HepG2 (cell line): Measurements from ENCODE around the gene NPHP4.

Experiments
- ELF4 ChIP-seq: sonication (generic); formaldehyde crosslinking; IDR thresholded peaks from 2 replicates; pipeline ENCODE4 v1.5.0; 2020; ENCODE audit warnings: missing genetic modification reagents, mild to moderate bottlenecking, moderate library complexity, borderline replicate concordance
- EZH2 ChIP-seq: conservative IDR thresholded peaks from 2 replicates; pipeline ENCODE4 v1.6.1; 2012; ENCODE audit warnings: mild to moderate bottlenecking, low read depth, low read length, moderate library complexity
- GTF2F1 ChIP-seq: fragments of 150-350 bp; IDR thresholded peaks from 2 replicates; pipeline ENCODE4 v1.6.1; 2014; ENCODE audit warnings: low read length
- RAD21 ChIP-seq: fragments of 450-650 bp; formaldehyde crosslinking; IDR thresholded peaks from 2 replicates; pipeline ENCODE4 v1.5.0; 2020; ENCODE audit warnings: mild to moderate bottlenecking
- TF ChIP-seq, protein P1 (sequence below), 2 experiments: sonication (generic) in 1 of 2; formaldehyde crosslinking in 1 of 2; IDR thresholded peaks; 2 replicates each; pipeline versions ENCODE4 v1.5.1 to v1.6.1; 2011 to 2020; ENCODE audit warnings: borderline replicate concordance in 1 of 2, low read depth in 1 of 2, low read length in 1 of 2, mild to moderate bottlenecking in 1 of 2, missing genetic modification reagents in 1 of 2, moderate library complexity in 1 of 2
- TF ChIP-seq, protein P2 (sequence below): IDR thresholded peaks from 2 replicates; pipeline ENCODE4 v1.6.1; 2012; ENCODE audit warnings: inconsistent platforms

DNA sequence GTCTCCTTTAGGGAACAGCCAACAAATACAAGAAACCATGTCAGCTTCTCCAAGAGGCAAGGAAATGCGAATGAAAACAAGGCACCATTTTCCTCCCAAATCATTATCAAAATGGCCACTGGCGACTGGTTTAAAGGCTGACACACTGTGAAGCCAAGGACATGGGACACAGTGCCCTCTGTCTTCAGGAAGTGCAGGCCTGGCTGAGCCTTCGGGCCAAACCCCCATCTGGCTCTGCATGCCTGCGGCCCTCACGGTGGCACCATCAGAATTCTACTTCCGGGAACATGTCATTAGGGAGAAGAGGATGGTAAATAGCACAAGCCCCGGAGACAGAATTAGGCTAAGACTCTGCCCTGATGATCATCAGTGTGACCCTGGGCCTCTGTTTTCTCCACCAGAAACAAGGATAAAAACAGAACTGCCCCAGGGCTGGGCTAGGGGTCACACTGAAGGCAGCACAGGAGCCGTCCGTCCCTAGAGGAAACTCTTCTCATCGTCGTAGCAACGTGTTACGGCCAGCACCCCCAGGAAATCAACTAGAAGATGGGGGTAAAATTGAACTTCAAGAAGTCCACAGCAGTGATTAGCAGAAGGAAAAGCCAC lies 103.5 kb downstream of the NPHP4 start:
- TF ChIP-seq, protein P1, sequence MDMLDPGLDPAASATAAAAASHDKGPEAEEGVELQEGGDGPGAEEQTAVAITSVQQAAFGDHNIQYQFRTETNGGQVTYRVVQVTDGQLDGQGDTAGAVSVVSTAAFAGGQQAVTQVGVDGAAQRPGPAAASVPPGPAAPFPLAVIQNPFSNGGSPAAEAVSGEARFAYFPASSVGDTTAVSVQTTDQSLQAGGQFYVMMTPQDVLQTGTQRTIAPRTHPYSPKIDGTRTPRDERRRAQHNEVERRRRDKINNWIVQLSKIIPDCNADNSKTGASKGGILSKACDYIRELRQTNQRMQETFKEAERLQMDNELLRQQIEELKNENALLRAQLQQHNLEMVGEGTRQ (IDR thresholded peaks at IDR 0.05; ENCODE audit: low read depth, low read length), result no peak
- TF ChIP-seq, protein P1 (CRISPR knock-in tag; IDR thresholded peaks at IDR 0.05; ENCODE audit: borderline replicate concordance), result no peak
- TF ChIP-seq EZH2 (no peak), GTF2F1 (no peak), RAD21 (CRISPR knock-in tag) (no peak), ELF4 (no peak)
- TF ChIP-seq, protein P2, sequence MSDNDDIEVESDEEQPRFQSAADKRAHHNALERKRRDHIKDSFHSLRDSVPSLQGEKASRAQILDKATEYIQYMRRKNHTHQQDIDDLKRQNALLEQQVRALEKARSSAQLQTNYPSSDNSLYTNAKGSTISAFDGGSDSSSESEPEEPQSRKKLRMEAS, result no peak
